HG03442 (cell line): Measurements from ENCODE around the gene TMEM234.

Source experiments
- ATAC-seq: cut with Tn5 transposase; IDR thresholded peaks from one replicate; pipeline ENCODE4 v1.9.1; 2021; ENCODE audit warnings: mild to moderate bottlenecking, moderate library complexity; ENCODE audit not compliant: unreplicated experiment

TMEM234 gene

DNA sequence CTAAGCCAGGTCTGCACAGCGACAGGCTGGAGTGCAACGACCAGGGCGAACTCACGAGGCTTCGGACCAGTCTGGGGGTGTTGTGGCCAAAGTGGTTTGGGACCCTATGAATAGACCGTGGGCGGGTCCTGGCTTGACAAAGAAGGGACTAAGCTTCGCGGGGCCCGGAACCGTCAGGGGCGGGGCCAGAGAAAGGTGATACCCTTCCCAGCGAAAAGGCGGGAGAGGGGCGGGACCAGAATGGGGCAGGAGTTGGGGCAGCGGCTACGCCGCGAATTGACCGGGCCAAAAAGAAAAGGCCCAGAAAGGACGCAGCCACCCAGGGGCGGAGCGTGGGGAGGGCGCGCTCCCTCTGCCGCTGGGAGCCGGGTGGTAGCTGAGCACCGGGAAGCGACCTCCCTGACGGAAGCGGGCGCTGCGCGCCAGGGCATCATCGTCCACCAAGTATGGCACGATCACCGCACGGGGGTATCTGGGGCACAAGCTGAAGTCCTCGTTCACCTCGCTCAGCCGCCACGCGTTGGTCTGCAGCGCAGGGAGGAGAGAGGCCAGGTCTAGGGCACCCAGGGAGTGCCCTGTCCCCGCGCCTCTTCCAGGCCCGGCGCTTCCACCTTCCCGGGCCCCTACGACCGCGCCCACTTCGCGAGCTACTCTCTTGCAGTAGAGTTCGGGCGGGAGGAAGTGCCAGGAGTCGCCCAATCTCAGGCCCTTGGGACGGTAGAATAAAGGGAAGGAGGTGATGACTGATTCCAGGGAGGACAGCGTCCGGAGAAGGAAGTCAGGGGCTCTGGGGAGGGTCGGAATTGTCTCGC lies 18.2 kb upstream of the TMEM234 start:
- ATAC-seq = no peak

DNA sequence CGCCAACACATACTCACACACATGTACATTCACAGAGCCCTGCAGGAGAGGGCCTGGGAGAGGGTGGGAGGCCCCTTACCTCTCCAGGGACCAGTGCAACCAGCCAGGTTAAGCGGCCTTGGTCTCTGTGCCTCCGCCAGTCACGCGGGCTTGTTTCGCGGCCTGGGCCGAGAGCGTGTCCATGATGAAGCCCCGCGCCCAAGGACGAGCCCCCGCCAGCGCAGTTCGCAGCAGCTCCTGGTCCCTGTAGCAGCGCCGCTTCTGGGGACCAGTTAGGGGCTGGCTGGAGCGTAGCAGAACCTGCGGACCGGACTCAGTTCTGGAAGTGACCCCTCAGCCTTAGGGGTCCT lies 17.6 kb upstream of the TMEM234 start:
- ATAC-seq = no peak

DNA sequence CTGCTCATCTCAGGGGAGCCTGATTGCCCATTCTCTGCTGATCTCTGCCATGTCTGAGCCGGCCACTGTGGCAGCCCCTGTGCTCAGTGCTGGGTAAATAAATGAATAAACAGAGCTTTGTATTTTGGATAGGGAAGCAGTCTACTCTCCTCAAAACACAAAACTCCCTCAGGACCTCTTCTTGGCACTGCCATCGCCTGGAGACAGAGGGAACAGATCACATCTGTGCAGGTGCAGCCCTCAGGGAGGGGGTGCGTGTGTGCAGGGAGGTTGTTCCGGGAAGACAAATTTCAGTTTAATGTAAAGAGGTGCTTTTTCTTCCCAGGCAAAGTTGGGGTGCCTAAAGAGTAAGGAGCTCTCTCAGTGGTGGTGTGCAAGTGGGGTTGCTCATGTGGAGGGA lies 17.2 kb upstream of the TMEM234 start:
- ATAC-seq = no peak

DNA sequence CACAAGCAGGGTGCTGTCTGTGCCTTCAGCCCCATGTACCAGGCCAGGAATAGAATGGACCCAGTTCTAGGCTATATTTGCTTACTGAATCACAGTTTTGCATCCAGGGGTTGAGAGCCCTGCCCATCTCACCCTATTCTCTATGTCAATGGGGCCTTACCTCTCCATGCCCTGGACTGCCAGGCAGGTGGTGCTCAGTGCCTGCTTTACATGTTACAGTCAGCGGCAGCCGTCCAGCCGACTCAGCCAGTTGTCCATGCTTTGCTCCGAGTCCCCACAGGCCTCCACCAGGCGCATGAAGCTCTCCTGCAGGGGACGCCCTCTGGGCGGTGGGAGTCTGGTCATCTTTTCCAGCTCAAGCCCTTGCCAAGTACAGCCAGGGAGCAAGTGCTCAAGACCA lies 12.6 kb upstream of the TMEM234 start:
- no peak for ATAC-seq

DNA sequence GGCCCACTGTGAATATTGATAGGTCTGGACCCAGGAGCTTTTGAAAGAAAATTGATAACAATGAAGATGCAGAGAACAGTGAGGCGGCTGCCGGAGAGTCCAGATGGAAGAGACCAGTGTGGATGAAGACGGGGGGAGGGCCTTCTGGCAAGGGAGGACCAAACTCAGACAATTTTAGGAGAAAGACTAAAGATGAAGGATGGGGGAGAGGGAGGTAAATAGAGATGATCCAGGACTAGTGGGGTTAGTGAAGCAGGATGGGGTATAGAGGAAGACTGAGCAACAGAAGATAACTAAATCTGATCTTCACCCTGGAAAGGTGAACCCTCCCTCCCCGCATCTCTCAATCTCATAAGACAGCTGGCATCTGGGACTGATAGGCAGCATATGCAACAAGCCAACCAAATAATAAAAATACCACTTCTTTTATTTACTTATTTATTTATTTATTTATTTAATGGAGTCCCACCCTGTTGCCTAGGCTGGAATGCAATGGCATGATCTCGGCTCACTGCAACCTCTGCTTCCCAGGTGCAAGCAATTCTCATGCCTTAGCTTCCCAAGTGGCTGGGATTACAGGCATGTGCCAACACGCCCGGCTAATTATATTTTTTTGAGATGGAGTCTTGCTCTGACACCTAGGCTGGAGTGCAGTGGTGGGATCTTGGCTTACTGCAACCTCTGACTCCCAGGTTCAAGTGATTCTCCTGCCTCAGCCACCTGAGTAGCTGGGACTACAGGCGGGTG lies 10.6 kb upstream of the TMEM234 start:
- no peak for ATAC-seq

DNA sequence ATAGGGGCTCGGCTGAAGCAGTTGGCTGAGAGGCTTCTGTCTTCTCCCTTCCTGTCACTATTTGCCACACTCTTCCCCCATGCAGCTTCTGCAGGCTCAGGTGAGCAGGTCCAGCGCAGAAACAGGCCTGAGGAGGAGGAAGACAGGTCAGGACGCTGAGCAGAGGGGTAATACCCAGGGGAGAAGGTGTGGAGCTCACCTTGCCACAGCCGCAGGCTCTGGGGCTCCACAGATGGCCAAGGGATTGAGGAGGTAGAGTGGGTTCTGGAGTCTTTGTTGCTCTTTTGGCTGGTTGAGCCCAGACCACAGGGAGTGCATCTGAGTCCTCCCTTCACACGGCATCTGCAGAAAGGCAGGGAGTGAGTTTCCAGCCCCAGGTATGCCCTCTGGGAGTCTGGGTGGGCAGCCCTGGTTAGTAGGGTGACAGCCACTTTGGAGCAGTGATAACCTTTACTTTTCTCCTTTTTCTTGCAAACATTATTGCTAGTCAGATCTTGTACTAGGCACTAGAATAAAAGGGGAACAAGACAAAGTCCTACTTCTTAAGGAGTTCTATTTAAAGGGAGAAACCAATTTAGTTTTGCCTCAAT lies 9.8 kb upstream of the TMEM234 start:
- ATAC-seq = no peak

DNA sequence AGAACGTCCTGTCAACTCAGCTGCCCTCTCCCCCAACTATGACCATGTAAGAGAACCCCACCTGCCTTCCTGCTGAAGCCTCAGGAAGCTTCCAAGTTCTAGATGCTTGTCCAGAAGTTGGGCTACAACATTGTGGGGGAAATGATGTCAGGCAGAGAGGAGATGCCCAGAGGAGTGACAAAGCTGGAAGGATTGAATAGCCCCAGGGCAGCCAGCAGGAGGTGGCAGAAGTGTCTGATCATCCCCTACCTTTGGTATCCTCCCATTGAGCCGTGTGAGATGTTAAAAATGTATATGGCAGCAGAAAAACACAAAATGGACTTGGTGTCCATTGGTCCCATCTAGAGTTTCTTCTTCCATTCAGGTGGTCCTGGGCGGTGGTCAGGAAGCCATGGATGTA lies 6.6 kb upstream of the TMEM234 start:
- ATAC-seq = no peak

DNA sequence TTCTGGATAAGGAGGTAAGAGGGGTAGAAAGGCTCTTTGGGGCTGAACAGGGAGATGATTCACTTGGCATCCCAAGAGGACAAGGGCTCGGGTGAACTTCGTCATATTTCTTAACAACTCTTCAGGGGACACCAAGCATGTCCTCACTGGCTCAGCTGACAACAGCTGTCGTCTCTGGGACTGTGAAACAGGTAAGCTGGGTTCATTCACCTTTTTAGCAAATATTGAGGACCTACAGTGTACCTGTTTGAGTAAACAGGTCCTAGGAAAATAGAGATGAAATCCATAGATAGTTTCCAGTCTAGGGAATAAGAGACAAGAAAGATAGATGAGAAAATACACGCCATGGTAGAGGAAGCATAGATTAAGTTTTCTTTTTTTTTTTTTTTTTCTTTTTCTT lies 2.1 kb upstream of the TMEM234 start:
- no peak for ATAC-seq

DNA sequence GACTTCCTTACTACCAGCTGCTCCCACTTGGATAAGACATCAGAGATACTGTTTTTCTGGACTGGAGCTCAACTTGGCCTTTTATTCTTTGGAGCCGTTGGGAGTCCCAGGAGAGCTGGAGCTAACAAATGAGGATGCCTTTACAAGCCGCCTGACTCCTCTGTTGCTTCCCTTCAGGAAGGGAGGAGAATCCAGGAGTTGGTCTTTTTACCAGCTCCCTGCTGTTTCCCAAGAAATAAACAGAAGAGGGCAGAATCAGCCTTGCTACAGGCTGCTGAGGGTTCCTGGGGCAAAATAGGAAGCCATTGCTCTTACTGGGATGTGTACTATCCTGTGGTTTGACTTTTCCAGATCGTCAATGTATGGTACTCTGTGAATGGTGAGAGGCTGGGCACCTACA lies 1.5 kb upstream of the TMEM234 start:
- ATAC-seq = no peak

DNA sequence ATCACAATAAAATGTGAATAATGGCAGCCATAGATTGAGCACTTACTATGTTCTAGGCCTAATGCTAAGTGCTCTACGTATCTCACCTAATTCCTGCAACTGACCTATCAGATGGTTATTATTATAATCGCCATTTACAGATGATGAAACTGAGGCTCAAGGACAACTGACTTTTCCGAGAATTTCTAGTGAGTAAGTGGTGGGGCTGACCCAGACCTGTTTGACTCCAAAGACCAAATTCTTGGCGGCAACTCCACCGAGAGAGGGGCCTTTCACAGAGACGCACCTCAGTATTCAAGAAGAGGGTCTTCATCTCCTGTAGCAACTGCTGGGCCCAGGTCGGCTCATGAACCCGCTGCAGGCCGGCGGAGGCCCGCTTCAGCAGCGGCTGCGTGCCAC lies 573 bp downstream of the TMEM234 start:
- no peak for ATAC-seq

DNA sequence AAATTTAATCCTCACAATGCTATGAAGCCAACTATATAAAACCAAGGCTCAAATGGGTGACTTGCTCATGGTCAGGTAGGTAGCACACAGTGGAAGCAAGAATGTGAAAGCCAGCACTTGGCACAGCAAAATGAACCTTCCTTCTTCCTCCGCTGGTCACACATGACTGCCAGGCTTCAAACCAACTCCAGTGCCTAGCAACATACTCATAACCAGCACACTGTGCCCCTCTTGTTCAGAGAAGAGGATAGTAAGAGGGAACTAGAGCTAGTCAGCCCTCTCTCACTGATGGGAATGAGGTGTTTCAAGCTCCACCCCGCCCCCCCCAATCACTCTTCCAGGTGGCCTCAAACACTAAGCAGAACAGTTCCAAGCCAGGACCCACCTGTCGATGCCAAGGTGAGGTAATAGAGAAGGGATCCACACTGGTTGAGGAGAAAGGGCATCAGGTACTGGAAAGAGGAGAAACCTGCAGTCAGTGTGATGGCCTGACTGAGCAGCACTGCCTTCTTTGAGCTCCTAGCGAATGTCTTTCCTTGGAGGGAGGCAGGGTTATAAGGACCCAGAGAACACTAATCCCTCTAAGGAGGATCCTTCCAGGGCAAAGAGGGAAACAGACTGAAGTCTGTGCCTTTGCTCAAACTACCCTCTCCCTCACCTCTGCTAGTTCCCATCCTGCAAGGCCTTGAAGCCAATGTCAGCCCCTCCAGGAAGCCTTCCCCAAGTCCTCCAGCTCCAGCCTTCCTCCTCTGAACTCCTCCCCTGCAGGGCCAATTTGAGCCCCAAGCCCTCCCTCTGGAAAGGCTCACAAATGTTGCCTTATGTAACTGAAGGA lies 1.2 kb downstream of the TMEM234 start:
- ATAC-seq = no peak

DNA sequence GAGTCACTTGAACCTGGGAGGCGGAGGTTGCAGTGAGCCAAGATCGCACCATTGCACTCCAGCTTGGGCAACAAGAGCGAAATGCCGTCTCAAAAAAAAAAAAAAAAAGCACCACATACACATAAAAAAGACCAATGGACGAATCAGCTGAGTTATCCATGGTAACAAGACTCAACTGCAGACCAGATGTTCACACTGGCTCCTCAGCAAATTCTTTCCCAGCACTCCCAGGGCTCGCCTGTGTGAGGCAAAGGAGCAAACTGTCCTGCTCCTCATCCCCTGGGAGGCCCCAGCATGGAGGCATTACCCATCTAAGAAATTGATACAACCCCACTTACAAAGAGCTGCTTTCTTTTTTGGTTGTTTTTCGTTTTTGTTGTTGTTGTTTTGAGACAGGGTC lies 3.1 kb downstream of the TMEM234 start:
- ATAC-seq = no peak

DNA sequence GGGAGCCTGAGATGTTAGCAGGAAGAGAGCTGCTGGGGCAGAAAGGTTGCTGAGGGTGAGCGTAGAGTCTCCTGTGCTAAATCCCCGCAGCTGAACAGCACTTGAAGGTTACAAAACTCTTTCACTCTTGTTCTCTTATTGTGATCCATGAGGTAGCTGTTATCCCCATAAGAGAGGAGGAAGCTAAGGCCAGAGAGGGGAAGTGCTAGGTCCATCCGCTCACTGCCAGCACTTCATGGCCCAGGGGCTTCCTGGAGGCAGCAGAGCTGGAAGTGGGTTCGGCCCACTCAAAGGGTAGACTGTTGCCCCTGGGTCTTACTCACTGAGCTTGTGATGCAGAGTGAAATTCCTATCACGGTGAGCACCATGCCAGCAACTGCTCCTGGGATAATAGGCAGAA lies 5.6 kb downstream of the TMEM234 start:
- no peak for ATAC-seq

DNA sequence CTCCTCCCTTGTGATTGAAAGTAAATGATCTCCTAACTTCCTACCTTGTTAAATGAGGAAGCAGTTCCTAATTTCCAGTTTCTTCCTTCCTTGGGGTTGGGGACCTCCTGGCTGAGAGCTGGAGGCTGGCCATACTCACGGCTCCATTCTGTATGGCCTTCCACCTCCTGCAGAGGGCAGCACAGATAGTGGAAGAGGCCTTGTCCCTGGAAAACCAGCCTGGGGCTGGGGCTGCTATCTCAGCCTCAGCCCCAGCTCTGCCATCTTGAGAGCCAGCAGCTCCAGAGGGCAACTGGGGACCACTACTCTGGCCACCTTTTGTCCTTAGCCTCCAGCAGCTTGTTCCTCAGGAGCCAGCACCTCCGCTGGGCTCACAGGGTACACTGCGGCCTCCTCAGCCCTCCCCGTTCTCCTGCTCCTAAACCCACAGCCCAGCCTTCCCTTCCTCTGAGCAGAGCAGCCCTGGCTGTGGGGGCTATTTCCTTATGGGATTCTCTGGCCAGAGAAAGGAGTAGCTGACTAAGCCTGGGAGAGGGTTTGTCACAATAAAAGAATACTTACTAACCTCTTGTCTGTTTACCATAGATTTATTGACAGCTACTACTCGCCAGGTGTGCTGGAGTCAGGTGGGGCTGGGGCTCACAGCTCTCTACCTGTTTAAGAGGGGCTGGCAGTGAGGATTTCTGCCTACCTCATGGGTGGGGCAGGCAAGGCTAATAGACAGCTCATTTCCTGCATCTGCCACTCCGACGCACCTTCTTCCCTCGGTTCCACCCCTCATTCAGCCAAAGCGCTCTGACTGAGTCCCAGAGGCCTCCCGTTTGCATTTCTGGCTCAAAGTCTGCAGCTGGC lies 6.3 kb downstream of the TMEM234 start:
- no peak for ATAC-seq

DNA sequence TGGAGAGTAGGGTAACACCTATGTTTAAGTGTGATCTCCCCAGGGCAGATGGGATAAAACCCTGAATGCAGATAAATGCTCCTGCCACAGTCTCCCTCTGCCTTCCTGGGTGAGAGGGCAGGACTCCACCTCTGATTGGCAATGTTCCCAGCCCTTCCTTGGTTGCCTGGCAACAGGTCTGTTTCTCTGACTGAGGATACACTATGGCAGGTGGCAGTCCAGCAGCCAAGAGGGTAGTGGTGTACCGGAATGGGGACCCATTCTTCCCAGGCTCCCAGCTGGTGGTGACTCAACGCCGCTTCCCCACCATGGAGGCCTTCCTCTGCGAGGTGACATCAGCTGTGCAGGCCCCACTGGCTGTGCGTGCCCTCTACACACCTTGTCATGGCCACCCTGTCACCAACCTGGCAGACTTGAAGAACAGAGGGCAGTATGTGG lies 13.2 kb downstream of the TMEM234 start, which contains the start of gene DCDC2B:
Gene DCDC2B, plus strand, starts transcription at position 199 of the 438 bp plus-strand sequence. Its CDS starts 5 bp downstream, at position 204.
- ATAC-seq = no peak

DNA sequence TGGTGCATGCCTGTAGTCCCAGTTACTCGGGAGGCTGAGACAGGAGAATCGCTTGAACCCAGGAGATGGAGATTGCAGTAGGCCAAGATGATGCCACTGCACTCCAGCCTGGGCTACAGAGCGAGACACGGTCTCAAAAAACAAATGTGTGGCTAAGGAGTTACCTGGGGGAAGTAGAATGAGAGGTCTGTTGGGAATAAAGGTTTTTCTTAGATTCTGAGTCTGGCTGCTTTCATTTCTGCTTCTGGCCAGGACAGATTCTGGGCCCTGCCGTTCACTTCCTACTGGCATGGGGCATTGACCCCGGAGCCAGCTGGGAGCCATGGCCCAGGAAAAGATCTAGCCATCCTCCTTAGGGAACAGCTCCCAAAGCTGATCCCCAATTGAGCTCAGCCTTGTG lies 13.7 kb downstream of the TMEM234 start:
- no peak for ATAC-seq

DNA sequence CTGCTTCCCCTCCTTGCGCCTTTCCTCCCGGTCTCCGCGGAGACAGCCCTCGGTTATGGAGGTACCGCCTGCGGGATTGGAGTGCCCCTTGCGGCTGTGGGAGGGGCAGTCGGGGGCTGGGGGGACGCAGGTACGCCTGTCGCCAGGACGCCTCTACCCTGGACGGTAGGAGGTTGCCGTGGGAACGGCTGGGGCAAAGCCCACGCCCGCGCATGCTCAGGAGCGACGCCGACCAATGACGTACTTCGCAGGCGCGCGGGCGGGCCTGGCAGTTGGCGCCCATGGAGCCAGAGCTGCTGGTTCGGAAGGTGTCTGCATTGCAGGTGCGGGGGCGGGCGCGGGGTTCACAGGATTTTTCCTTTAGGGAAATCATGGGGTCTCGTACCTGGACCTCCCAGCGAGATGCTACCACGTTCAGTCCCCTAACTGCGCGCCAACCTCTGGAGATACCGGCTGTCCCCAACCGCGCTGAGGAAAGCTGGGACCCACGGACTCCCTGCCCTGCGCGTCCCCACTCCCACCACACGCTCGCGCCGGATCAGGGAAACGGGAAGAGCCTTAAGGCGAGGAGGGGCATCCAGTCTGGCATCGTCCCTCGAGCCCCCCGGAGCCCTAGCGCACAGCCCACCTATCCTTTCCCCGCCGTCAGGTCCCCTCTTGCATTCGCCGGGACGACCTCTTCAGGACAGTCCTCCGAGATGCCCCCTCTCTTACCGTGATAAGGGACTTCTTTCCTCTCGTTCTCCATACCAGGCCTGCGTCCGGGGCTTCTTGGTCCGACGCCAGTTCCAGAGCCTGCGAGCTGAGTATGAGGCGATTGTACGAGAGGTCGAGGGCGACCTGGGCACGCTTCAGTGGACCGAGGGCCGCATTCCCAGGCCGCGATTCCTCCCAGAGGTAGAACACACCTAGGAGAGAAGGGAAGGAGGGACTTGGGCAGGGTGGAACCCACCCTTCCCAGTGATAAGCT lies 16.5 kb downstream of the TMEM234 start, which contains the start of gene IQCC:
Gene IQCC, plus strand, starts transcription at position 271 of the 970 bp plus-strand sequence. Its CDS starts 11 bp downstream, at position 282.
- ATAC-seq = no peak

DNA sequence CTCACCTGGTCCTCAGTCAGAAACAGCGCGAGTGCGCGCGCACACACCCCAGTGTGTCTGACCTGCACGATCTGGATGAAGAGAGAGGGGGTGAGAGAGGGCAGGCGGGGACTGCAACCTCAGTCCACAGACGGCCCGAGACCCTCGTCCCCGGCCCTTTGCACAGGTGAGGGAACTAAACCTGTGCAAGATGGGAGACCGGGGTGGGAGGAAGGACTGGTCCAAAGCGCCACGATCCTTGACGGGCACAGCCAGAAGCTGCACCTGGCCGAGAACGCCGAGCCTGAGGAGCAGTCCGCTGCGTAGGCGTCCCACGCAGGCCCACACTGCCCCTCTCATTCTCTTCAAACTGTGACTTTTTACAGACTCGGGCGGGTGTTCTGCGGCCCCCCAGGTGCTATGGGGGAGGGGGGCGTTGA lies 17.2 kb downstream of the TMEM234 start:
- no peak for ATAC-seq
